K562 (cell line): ENCODE data around the gene SAMD11.

Experiments used
- HDGF ChIP-seq: fragments of 450-650 bp; IDR thresholded peaks from 2 replicates; pipeline ENCODE4 v1.6.1; 2016
- POLR2A ChIP-seq: fragments of 450-650 bp; conservative IDR thresholded peaks from 2 replicates; pipeline ENCODE4 v1.6.1; 2016
- SRSF1 ChIP-seq: fragments of 200-400 bp; formaldehyde crosslinking; IDR thresholded peaks from 2 replicates; pipeline ENCODE4 v1.6.1; 2017; ENCODE audit warnings: mild to moderate bottlenecking, low read depth, low read length, moderate library complexity
- TBL1XR1 ChIP-seq, 2 experiments: IDR thresholded peaks; 2 replicates each; pipeline ENCODE4 v1.6.1; 2012; ENCODE audit warnings: improper control_type of control experiment in 2 of 2, low read length in 2 of 2, mild to moderate bottlenecking in 1 of 2
- TF ChIP-seq, protein P1 (sequence below), 2 experiments: fragments of 450-650 bp in 1 of 2; sonication (generic) in 1 of 2; formaldehyde crosslinking; conservative IDR thresholded peaks; 2 replicates each; pipeline versions ENCODE4 v1.4.0 to v1.8.1; 2020 to 2022; ENCODE audit warnings: mild to moderate bottlenecking in 1 of 2, missing genetic modification reagents in 1 of 2
- TF ChIP-seq, protein P2 (sequence below), 3 experiments: IDR thresholded peaks in 2 of 3; conservative IDR thresholded peaks in 1 of 3; 2 replicates each; pipeline ENCODE4 v1.5.1; 2011 to 2012; ENCODE audit warnings: low read length in 3 of 3, mild to moderate bottlenecking in 3 of 3, control low read depth in 2 of 3, improper control_type of control experiment in 1 of 3, inconsistent platforms in 1 of 3, low read depth in 1 of 3, mixed read lengths in 1 of 3, moderate library complexity in 1 of 3; ENCODE audit not compliant: insufficient read depth in 2 of 3
- TF ChIP-seq, protein P3 (sequence below): fragments of 450-650 bp; IDR thresholded peaks from 2 replicates; pipeline ENCODE4 v1.6.1; 2016; ENCODE audit warnings: borderline replicate concordance

DNA sequence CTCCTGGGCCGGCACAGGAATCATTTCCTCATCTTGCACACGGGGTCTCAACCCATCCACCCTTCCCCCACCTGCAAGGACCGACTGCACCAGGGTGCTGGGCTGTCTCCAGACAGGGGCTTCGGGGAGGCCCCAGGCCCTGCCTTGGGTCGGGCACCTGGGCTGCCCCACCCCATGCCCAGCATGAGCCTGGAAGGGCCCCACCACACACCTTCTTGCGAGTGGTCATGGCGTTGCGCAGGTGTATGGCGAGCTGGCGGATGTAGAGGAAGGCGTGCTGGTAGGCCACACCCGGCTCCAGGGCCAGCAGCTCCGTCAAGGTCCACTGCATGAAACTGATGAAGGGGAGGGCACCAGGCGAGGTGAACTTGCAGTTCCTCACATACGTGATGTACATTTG, 28.5 kb downstream of the SAMD11 start:
- TF ChIP-seq, protein P1, sequence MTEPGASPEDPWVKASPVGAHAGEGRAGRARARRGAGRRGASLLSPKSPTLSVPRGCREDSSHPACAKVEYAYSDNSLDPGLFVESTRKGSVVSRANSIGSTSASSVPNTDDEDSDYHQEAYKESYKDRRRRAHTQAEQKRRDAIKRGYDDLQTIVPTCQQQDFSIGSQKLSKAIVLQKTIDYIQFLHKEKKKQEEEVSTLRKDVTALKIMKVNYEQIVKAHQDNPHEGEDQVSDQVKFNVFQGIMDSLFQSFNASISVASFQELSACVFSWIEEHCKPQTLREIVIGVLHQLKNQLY (CRISPR knock-in tag; conservative IDR thresholded peaks at IDR 0.05), result no peak
- TF ChIP-seq SRSF1 (no peak), HDGF (no peak), TBL1XR1 (IDR thresholded peaks at IDR 0.05; ENCODE audit: low read length in 2 of 2) (no peak), POLR2A (no peak)
- TF ChIP-seq, protein P2, sequence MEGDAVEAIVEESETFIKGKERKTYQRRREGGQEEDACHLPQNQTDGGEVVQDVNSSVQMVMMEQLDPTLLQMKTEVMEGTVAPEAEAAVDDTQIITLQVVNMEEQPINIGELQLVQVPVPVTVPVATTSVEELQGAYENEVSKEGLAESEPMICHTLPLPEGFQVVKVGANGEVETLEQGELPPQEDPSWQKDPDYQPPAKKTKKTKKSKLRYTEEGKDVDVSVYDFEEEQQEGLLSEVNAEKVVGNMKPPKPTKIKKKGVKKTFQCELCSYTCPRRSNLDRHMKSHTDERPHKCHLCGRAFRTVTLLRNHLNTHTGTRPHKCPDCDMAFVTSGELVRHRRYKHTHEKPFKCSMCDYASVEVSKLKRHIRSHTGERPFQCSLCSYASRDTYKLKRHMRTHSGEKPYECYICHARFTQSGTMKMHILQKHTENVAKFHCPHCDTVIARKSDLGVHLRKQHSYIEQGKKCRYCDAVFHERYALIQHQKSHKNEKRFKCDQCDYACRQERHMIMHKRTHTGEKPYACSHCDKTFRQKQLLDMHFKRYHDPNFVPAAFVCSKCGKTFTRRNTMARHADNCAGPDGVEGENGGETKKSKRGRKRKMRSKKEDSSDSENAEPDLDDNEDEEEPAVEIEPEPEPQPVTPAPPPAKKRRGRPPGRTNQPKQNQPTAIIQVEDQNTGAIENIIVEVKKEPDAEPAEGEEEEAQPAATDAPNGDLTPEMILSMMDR (IDR thresholded peaks at IDR 0.05 in 2 of 3, conservative IDR thresholded peaks at IDR 0.05 in 1 of 3; ENCODE audit: insufficient read depth in 2 of 3, low read depth in 1 of 3, low read length in 3 of 3), result no peak
- TF ChIP-seq, protein P3, sequence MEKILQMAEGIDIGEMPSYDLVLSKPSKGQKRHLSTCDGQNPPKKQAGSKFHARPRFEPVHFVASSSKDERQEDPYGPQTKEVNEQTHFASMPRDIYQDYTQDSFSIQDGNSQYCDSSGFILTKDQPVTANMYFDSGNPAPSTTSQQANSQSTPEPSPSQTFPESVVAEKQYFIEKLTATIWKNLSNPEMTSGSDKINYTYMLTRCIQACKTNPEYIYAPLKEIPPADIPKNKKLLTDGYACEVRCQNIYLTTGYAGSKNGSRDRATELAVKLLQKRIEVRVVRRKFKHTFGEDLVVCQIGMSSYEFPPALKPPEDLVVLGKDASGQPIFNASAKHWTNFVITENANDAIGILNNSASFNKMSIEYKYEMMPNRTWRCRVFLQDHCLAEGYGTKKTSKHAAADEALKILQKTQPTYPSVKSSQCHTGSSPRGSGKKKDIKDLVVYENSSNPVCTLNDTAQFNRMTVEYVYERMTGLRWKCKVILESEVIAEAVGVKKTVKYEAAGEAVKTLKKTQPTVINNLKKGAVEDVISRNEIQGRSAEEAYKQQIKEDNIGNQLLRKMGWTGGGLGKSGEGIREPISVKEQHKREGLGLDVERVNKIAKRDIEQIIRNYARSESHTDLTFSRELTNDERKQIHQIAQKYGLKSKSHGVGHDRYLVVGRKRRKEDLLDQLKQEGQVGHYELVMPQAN, result no peak
